DOHH2 (cell line): ENCODE data around the gene ASB6.

Experiments
- CTCF ChIP-seq: fragments of 200-600 bp; sonication (generic); IDR thresholded peaks from one replicate; pipeline ENCODE4 v1.5.1; 2014; ENCODE audit warnings: antibody characterized with exemption, mild to moderate bottlenecking, low read depth, low read length; ENCODE audit not compliant: poor library complexity, severe bottlenecking
- EZH2phosphoT487 ChIP-seq: fragments of 200-600 bp; sonication (generic); IDR thresholded peaks from 2 replicates; pipeline ENCODE4 v1.6.1; 2017; ENCODE audit warnings: borderline replicate concordance, mild to moderate bottlenecking, antibody characterized with exemption, low read length, moderate library complexity, mixed read lengths

- no peak for TF ChIP-seq CTCF
- TF ChIP-seq EZH2phosphoT487: no peak
Measured at GRCh38 chr9:129647635-129648034, 5.7 kb upstream of the ASB6 start.
